HEK293 (cell line): Measurements from ENCODE around the gene RILPL1.
"Not testable (repeated sequence)": the region's sequence is repeated elsewhere in the genome, so short reads cannot be mapped to it uniquely, and the experiment has no call there.

Source experiments
- KLF10 ChIP-seq: fragments of 450-650 bp; IDR thresholded peaks from 2 replicates; pipeline ENCODE4 v1.5.1; 2018; ENCODE audit warnings: missing biosample characterization, mild to moderate bottlenecking, missing genetic modification characterization
- SALL2 ChIP-seq: fragments of 450-650 bp; formaldehyde crosslinking; IDR thresholded peaks from 2 replicates; pipeline ENCODE4 v1.5.0; 2017; ENCODE audit warnings: missing biosample characterization, mild to moderate bottlenecking, missing genetic modification characterization, borderline replicate concordance
- TF ChIP-seq, protein P1 (sequence below): fragments of 450-650 bp; formaldehyde crosslinking; IDR thresholded peaks from 2 replicates; pipeline ENCODE4 v1.5.1; 2016; ENCODE audit warnings: missing biosample characterization, missing genetic modification characterization
- TF ChIP-seq, protein P2 (sequence below): fragments of 450-650 bp; formaldehyde crosslinking; IDR thresholded peaks from 2 replicates; pipeline ENCODE4 v1.5.1; 2016; ENCODE audit warnings: missing biosample characterization, missing genetic modification characterization

DNA sequence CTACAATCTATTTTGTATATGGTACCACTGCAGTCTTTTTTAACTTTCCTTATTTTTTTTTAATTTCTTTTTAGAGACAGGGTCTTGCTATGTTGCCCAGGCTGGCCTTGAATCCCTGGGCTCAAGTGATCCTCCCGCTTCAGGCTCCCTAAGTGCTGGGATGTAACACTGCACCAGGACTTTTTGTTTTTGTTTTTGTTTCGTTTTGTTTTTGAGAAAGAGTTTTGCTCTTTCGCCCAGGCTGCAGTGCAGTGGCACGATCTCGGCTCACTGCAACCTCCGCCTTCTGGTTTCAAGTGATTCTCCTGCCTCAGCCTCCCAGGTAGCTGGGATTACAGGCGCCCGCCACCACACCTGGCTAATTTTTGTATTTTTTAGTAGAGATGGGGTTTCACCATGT is 104.4 kb downstream of the RILPL1 start:
- TF ChIP-seq, protein P1, sequence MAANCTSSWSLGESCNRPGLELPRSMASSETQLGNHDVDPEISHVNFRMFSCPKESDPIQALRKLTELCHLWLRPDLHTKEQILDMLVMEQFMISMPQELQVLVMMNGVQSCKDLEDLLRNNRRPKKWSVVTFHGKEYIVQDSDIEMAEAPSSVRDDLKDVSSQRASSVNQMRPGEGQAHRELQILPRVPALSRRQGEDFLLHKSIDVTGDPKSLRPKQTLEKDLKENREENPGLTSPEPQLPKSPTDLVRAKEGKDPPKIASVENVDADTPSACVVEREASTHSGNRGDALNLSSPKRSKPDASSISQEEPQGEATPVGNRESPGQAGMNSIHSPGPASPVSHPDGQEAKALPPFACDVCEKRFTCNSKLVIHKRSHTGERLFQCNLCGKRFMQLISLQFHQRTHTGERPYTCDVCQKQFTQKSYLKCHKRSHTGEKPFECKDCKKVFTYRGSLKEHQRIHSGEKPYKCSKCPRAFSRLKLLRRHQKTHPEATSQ (tag by site-specific recombination) = not testable (repeated sequence)
- TF ChIP-seq, protein P2, sequence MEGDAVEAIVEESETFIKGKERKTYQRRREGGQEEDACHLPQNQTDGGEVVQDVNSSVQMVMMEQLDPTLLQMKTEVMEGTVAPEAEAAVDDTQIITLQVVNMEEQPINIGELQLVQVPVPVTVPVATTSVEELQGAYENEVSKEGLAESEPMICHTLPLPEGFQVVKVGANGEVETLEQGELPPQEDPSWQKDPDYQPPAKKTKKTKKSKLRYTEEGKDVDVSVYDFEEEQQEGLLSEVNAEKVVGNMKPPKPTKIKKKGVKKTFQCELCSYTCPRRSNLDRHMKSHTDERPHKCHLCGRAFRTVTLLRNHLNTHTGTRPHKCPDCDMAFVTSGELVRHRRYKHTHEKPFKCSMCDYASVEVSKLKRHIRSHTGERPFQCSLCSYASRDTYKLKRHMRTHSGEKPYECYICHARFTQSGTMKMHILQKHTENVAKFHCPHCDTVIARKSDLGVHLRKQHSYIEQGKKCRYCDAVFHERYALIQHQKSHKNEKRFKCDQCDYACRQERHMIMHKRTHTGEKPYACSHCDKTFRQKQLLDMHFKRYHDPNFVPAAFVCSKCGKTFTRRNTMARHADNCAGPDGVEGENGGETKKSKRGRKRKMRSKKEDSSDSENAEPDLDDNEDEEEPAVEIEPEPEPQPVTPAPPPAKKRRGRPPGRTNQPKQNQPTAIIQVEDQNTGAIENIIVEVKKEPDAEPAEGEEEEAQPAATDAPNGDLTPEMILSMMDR (tag by site-specific recombination) = not testable (repeated sequence)
- not testable (repeated sequence) for TF ChIP-seq KLF10, SALL2 (tag by site-specific recombination)
